H9 (cell line): ENCODE results near the gene IL20. TPM values are rescaled to one million over a fixed set of nuclear protein-coding genes. Genes with fewer than 3 reads are reported as not detected.

Source experiments
- DNase-seq: peaks from one replicate; pipeline ENCODE4 v3.0.0-alpha.2; 2017
- H2AFZ ChIP-seq: one replicate; pipeline ENCODE4 v1.6.1; 2013; ENCODE audit warnings: mild to moderate bottlenecking, low read length, control low read depth, moderate library complexity
- H2AK5ac ChIP-seq: 2 replicates; pipeline ENCODE4 v1.6.1; 2013; ENCODE audit warnings: low read length, control low read depth, mixed read lengths; ENCODE audit not compliant: insufficient read length
- H2BK120ac ChIP-seq: one replicate; pipeline ENCODE4 v1.6.1; 2013; ENCODE audit warnings: low read depth, mild to moderate bottlenecking, low read length, control low read depth, inconsistent platforms; ENCODE audit not compliant: poor library complexity, severe bottlenecking
- H2BK12ac ChIP-seq: 2 replicates; pipeline ENCODE4 v1.6.1; 2013; ENCODE audit warnings: low read length, control low read depth, mixed read lengths, low read depth; ENCODE audit not compliant: insufficient read length
- H2BK15ac ChIP-seq: 2 replicates; pipeline ENCODE4 v1.6.1; 2013; ENCODE audit warnings: low read depth, low read length, control low read depth
- H2BK20ac ChIP-seq: one replicate; pipeline ENCODE4 v1.6.1; 2013; ENCODE audit warnings: low read depth, mild to moderate bottlenecking, low read length, control low read depth, inconsistent platforms; ENCODE audit not compliant: poor library complexity, severe bottlenecking
- H2BK5ac ChIP-seq: 2 replicates; pipeline ENCODE4 v1.6.1; 2013; ENCODE audit warnings: low read length, control low read depth, mixed read lengths; ENCODE audit not compliant: insufficient read length
- H3K14ac ChIP-seq: 2 replicates; pipeline ENCODE4 v1.6.1; 2013; ENCODE audit warnings: low read length, control low read depth; ENCODE audit not compliant: insufficient read depth
- H3K18ac ChIP-seq: 2 replicates; pipeline ENCODE4 v1.6.1; 2013; ENCODE audit warnings: low read depth, mild to moderate bottlenecking, mixed read lengths, low read length, control low read depth; ENCODE audit not compliant: insufficient read length
- H3K23ac ChIP-seq: 2 replicates; pipeline ENCODE4 v1.6.1; 2013; ENCODE audit warnings: low read length, control low read depth, mixed read lengths, low read depth; ENCODE audit not compliant: insufficient read length
- H3K23me2 ChIP-seq: 2 replicates; pipeline ENCODE4 v1.6.1; 2013; ENCODE audit warnings: low read depth, mild to moderate bottlenecking, mixed read lengths, low read length, control low read depth; ENCODE audit not compliant: insufficient read length, poor library complexity, severe bottlenecking
- H3K27ac ChIP-seq: 2 replicates; pipeline ENCODE4 v1.5.1; 2013; ENCODE audit warnings: low read length, control low read depth, mixed read lengths, low read depth; ENCODE audit not compliant: insufficient read length
- H3K27me3 ChIP-seq: 2 replicates; pipeline ENCODE4 v1.6.1; 2013; ENCODE audit warnings: low read length, control low read depth, inconsistent platforms; ENCODE audit not compliant: insufficient read depth
- H3K4ac ChIP-seq: 2 replicates; pipeline ENCODE4 v1.6.1; 2013; ENCODE audit warnings: low read depth, mild to moderate bottlenecking, control low read depth, inconsistent platforms, low read length, moderate library complexity
- H3K4me1 ChIP-seq: 2 replicates; pipeline ENCODE4 v1.6.1; 2013; ENCODE audit warnings: low read length, control low read depth, inconsistent platforms; ENCODE audit not compliant: insufficient read depth
- H3K4me2 ChIP-seq: 2 replicates; pipeline ENCODE4 v1.6.1; 2013; ENCODE audit warnings: low read length, control low read depth, mixed read lengths; ENCODE audit not compliant: insufficient read length, insufficient read depth
- H3K56ac ChIP-seq: 2 replicates; pipeline ENCODE4 v1.6.1; 2013; ENCODE audit warnings: low read depth, mild to moderate bottlenecking, mixed read lengths, low read length, control low read depth; ENCODE audit not compliant: insufficient read length
- H3K79me1 ChIP-seq: 2 replicates; pipeline ENCODE4 v1.6.1; 2013; ENCODE audit warnings: low read depth, mild to moderate bottlenecking, moderate library complexity, low read length, control low read depth, inconsistent platforms; ENCODE audit not compliant: insufficient read depth, poor library complexity, severe bottlenecking
- H3K79me2 ChIP-seq: 2 replicates; pipeline ENCODE4 v1.6.1; 2013; ENCODE audit warnings: low read length, control low read depth, inconsistent platforms; ENCODE audit not compliant: insufficient read depth
- H3K9ac ChIP-seq: 2 replicates; pipeline ENCODE4 v1.6.1; 2013; ENCODE audit warnings: low read length, control low read depth, mixed read lengths; ENCODE audit not compliant: insufficient read length; ENCODE audit errors: extremely low read depth
- H3K9me3 ChIP-seq: one replicate; pipeline ENCODE4 v1.6.1; 2013; ENCODE audit warnings: low read depth, low read length, inconsistent platforms; ENCODE audit not compliant: control insufficient read depth
- H3T11ph ChIP-seq: one replicate; pipeline ENCODE4 v1.6.1; 2013; ENCODE audit warnings: mild to moderate bottlenecking, low read length, control low read depth, inconsistent platforms
- H4K20me1 ChIP-seq: one replicate; pipeline ENCODE4 v1.6.1; 2013; ENCODE audit not compliant: control insufficient read depth, insufficient read length, insufficient read depth
- H4K5ac ChIP-seq: 2 replicates; pipeline ENCODE4 v1.6.1; 2013; ENCODE audit warnings: low read depth, mild to moderate bottlenecking, mixed read lengths, low read length, control low read depth; ENCODE audit not compliant: insufficient read length
- H4K8ac ChIP-seq: replicated peaks from 2 replicates; pipeline ENCODE4 v1.6.1; 2013; ENCODE audit warnings: low read length, control low read depth, mixed read lengths, low read depth; ENCODE audit not compliant: insufficient read length
- H4K91ac ChIP-seq: 2 replicates; pipeline ENCODE4 v1.6.1; 2013; ENCODE audit warnings: low read depth, mild to moderate bottlenecking, moderate library complexity, mixed read lengths, low read length, control low read depth; ENCODE audit not compliant: insufficient read length
- H3K27ac Mint-ChIP-seq, 3 experiments: 2 replicates in 2 of 3; 3 replicates in 1 of 3; pipeline ENCODE4 v1.8.0; 2020 to 2021; ENCODE audit warnings: mixed read lengths in 3 of 3, mild to moderate bottlenecking in 1 of 3, moderate library complexity in 1 of 3
- H3K27me3 Mint-ChIP-seq: 2 replicates; pipeline ENCODE4 v1.8.0; 2021; ENCODE audit warnings: low read depth, mild to moderate bottlenecking, moderate library complexity, mixed read lengths
- H3K36me3 Mint-ChIP-seq, 3 experiments: 2 replicates in 2 of 3; 3 replicates in 1 of 3; pipeline ENCODE4 v1.8.0; 2020 to 2021; ENCODE audit warnings: low read depth in 3 of 3, mixed read lengths in 3 of 3; ENCODE audit not compliant: insufficient read depth in 1 of 3
- H3K4me1 Mint-ChIP-seq, 2 experiments: 2 replicates each; pipeline ENCODE4 v1.8.0; 2020; ENCODE audit warnings: mixed read lengths in 2 of 2
- H3K4me3 Mint-ChIP-seq, 2 experiments: 2 replicates in 1 of 2; 3 replicates in 1 of 2; pipeline ENCODE4 v1.8.0; 2020 to 2021; ENCODE audit warnings: mild to moderate bottlenecking in 2 of 2, mixed read lengths in 2 of 2, moderate library complexity in 1 of 2
- H3K9me3 Mint-ChIP-seq, 2 experiments: 2 replicates in 1 of 2; 3 replicates in 1 of 2; pipeline ENCODE4 v1.8.0; 2020; ENCODE audit warnings: mild to moderate bottlenecking in 2 of 2, mixed read lengths in 2 of 2, moderate library complexity in 1 of 2
- CTCF ChIP-seq: fragments of 200-600 bp; sonication (generic); conservative IDR thresholded peaks from 3 replicates; pipeline ENCODE4 v1.8.0; 2021; ENCODE audit warnings: antibody characterized with exemption, mild to moderate bottlenecking
- WGBS: extraction: QIAGEN DNeasy Blood & Tissue Kit; methylation state at CpG from one replicate; pipeline ENCODE4 v1.1.7; 2013; ENCODE audit warnings: missing lambda C conversion rate, low lambda C conversion rate, mixed read lengths; ENCODE audit not compliant: insufficient read length; ENCODE audit errors: extremely low coverage; 5-methylcytosine and 5-hydroxymethylcytosine counted together
- total RNA-seq: library from RNA; stranded (reverse); gene quantifications from 2 replicates; pipeline ENCODE4 v1.2.1, GENCODE V29; 2021

Gene IL20
- total RNA-seq, 1 experiment from 2014 or later: not detected

GRCh38 chr1:206828765-206829164 lies 36.7 kb upstream of the IL20 start:
- Histone ChIP-seq H2BK15ac (no peak overlapping the region), H4K20me1 (no peaks in the 10 kb centered on the region), H4K5ac (no peak overlapping the region), H3K9me3 (no peaks in the 10 kb centered on the region), H2AFZ (no peak overlapping the region), H3K27ac (no peak overlapping the region), H3K4ac (no peak overlapping the region), H3K18ac (no peak overlapping the region), H2AK5ac (no peak overlapping the region), H3K79me2 (no peaks in the 10 kb centered on the region), H3K27me3 (no peaks in the 10 kb centered on the region), H3K9ac (no peak overlapping the region), H3K14ac (no peak overlapping the region), H2BK20ac (no peak overlapping the region), H3K4me1 (no peaks in the 10 kb centered on the region), H2BK12ac (no peak overlapping the region), H3T11ph (no peak overlapping the region), H3K79me1 (no peaks in the 10 kb centered on the region), H2BK120ac (no peak overlapping the region), H3K56ac (no peak overlapping the region), H3K23ac (no peak overlapping the region), H4K91ac (no peak overlapping the region), H4K8ac (no peak overlapping the region), H3K4me2 (no peak overlapping the region), H2BK5ac (no peak overlapping the region), H3K23me2 (no peaks in the 10 kb centered on the region)
- Mint-ChIP-seq H3K9me3 (no peaks in the 10 kb centered on the region), H3K36me3 (0 out of 7 replicates have a peak, but pooled peaks cover 0 to 2% (median 0%) of the 10 kb centered on the region in 3 experiments), H3K27me3 (no peaks in the 10 kb centered on the region; the same call in none of the 2 replicates), H3K4me1 (peaks cover 0 to 3% of the 10 kb centered on the region in 2 experiments; a peak in 1 of 4 replicates), H3K27ac (no peak overlapping the region), H3K4me3 (no peak overlapping the region)
- DNase-seq: no peak
- no peak; the same call in 2 of the 3 replicates for TF ChIP-seq CTCF
- WGBS: no CpG with 5 or more reads among the region's 4 CpGs
